CD4-positive, alpha-beta T cell treated with Interleukin-1 beta for 1 hour (primary cell): ENCODE data around the gene EIF2B4.
"Not testable (repeated sequence)": the region's sequence is repeated elsewhere in the genome, so short reads cannot be mapped to it uniquely, and the experiment has no call there.

Source experiments
- DNase-seq, 2 donors: peaks; one replicate each; pipeline ENCODE4 v3.0.0-alpha.2; 2020 to 2022

EIF2B4 gene

GRCh38 chr2:27335311-27335710 lies 34.8 kb downstream of the EIF2B4 start:
- DNase-seq = no peak

DNA sequence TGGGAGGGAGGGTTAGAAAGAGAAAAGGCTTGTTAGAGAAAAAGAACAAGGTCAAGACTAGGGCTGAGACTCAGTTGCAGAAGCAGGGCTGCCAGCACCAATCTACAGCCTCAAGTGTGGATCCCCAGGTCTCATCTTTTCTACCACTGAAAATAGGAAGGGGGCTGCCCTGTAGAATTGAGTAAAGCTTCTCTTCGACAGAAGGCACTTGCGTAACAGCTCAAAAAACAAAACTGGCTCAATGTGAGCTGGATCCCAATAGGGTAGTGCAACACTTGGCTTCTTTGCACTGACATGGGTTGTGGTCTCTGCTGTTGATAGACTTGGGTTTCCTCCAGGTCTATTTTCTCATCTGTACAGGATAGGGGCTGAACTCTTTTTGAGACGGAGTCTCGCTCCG lies 45.4 kb downstream of the EIF2B4 start:
- no peak for DNase-seq

DNA sequence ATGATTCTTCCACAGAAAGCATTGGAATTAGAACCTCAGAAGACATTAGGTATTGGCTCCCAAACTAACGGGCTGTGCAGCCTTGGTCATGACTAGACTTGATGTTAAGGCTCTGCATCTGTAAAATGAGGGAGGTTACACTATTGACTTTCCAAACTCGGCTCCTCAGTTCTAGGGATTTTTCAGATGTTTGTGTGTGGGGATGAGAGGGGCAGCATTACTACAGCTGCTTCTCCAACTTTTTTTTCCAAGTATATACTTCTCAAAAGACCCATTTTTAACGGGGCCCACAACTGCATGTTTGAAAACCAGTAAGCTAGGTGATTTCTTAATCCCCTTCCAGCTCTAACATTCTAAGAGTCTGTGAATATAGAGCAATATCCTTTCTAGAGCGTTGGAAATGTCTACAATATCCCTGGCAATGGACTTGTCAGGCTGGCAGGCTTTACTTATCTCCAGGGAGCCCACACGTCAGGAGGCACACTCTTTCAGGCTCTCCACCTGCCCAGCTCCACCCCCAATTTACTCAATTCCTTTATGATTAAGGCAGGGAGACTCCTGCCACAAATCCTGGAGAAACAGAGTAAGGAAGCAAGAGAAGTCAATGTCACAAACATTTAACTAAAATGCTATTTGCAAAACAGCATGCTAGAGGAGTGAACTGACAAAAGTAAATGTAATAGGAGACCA lies 46.4 kb downstream of the EIF2B4 start:
- no peak for DNase-seq

- DNase-seq = peak; percentile 88
These were observed 47.2 kb downstream of the EIF2B4 start, which contains the start of gene MPV17 for GRCh38 chr2:27322766-27323595. TSS of gene MPV17 (minus strand) at chr2:27323097. CDS start at chr2:27322517, 580 bp downstream.

DNA sequence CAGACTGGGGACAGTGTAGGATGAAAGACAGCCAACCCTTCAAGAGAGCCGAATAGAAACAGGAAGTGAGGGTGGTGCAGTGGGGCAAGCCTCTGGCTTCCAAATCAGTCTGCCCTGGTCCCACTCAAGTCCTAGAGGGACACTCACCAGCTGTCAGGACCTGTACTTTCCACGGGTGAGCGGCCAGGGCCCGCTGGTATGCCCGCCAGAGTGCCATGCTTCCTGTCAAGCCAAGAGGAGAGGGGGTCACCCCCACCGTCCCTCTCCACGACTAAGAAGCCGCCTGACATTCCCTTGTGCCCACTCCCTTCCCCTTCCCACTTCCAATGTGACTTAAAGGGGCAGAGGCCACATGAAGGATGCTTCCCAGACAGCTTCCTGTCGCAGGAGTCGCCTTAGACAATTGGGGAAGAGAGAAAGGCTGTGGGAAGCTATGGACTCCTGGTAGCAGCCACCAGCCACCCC lies 47.8 kb downstream of the EIF2B4 start:
- DNase-seq = peak in 1 of 2 donors; percentile 16

- DNase-seq = peak in 1 of 2 donors; percentile 18
These were observed 49.1 kb downstream of the EIF2B4 start for GRCh38 chr2:27320958-27321543.

DNA sequence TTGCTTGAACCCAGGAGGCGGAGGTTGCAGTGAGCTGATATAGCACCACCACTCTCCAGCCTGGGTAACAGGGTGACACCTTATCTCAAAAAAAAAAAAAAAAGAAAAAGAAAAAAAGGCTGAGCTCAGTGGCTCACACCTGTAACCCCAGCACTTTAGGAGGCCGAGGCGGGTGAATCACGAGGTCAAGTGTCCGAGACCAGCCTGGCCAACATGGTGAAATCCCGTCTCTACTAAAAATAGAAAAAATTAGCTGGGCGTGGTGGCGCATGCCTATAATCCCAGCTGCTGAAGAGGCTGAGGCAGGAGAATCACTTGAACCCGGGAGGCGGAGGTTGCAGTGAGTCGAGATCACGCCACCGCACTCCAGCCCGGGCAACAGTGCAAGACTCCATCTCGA lies 50.3 kb downstream of the EIF2B4 start:
- DNase-seq = not testable (repeated sequence)

DNA sequence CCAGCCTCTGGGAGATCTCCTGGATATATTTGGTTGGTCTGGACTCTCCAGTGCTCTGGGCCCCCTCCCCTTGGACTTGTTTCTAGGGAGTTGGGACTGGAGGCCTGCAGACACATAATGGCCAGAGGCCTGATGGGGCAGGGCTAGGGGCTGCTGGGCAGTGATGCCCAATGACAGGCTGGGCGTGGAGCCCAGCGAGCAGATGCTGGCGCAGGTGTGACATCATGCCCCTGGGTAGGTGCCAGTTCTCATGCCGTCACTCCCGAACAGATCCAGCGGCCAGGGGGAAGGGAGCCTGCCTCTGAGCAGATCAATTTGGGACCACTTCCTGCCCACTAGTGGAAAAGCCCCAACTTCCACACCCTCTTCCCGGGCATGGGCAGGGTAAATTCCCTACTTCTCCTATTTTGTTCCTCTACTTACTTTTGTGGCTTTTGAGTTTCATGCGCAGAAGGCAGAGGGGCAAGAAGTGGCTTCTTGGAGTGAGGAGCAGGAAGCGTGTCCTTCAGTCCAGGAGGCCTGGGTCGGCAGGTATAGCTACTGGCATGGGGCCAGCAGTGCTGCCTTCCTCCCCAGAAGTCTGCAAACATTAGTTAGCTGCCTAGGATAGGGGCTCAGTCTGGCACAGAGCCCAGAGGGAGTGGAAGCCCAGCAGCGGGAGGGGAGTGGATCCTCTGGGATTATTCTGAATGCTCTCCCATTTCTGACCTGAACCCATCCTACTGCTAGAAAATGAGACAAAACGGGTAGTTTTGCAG lies 53.3 kb downstream of the EIF2B4 start:
- no peak for DNase-seq

DNA sequence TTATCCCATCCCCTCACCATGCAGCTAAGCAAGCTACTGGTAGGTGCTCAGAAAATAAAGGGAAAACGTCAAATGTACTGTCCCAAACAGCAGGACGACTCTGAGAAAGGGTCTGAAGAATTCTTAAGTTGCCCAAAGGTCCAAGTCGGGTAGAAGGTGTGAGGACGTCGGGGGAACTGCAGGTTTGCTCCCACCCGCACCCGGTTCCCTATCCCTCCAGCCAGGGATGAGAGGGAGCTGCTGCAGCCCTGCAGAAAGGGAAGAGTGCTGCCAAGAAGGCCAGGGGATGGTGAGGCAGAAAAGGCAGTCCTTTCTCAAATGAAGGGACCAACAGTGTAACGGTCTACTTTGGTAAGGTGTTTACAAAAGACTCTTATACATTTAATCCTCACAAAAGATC lies 55.0 kb downstream of the EIF2B4 start:
- no peak for DNase-seq

DNA sequence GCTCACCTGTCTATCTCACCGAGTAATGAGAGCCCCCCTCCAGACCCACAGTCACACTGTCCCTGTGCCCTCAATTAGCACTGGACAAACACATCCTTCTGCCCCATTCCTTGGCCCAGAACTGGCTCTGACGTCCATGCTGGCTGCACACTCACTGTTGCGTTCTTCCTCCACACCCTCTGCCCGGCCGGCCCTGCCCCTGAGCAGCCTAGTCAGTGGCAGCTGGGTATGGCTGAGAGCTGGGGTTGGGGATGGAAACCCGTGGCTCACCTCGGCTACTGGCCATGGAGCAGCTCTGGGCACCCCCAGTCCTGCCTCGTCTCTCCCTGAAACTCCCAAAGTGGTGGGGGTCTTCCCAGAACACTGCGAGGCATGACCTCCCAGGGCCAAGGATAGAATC lies 55.4 kb downstream of the EIF2B4 start:
- no peak for DNase-seq
